Muscle of back (tissue), 11 donors: ENCODE measurements around the gene USP8. TPM values are rescaled to one million over a fixed set of nuclear protein-coding genes. Genes with fewer than 3 reads are reported as not detected.

ENCODE experiments used
- DNase-seq, 3 donors: peaks; one replicate each; pipeline versions ENCODE4 v3.0.0 to v3.0.0-alpha.2; 2013
- polyA plus RNA-seq, 10 donors: library from polyadenylated mRNA; unstranded; fragments of 120-200 nt; gene quantifications; one replicate each; pipeline ENCODE4 v1.2.1, GENCODE V29; 2013; ENCODE audit not compliant: insufficient read length in 10 of 10

Gene USP8
- polyA plus RNA-seq, 10 donors = 26.1 to 40.2 (median 32.9) TPM

- peak in 1 of 3 donors; percentile 44 for DNase-seq
Measured at GRCh38 chr15:50531766-50532165, 107.6 kb downstream of the USP8 start.

- DNase-seq = peak in 2 of 3 donors; percentile 13 to 52
Measured at GRCh38 chr15:50542887-50543210, 118.6 kb downstream of the USP8 start.

GRCh38 chr15:50543556-50543955 lies 119.4 kb downstream of the USP8 start:
- DNase-seq = no peak

GRCh38 chr15:50544368-50544767 lies 120.2 kb downstream of the USP8 start:
- DNase-seq = no peak

- no peak for DNase-seq
Measured at GRCh38 chr15:50546566-50546965, 122.4 kb downstream of the USP8 start, which contains the start of gene USP50. TSS of gene USP50 (minus strand) at chr15:50546666. CDS start at chr15:50546525, 141 bp downstream.

- DNase-seq = no peak
Measured at GRCh38 chr15:50549326-50549725, 125.1 kb downstream of the USP8 start.

GRCh38 chr15:50552238-50552637 lies 128.0 kb downstream of the USP8 start:
- DNase-seq = no peak

GRCh38 chr15:50556642-50557371 lies 132.6 kb downstream of the USP8 start:
- no peak for DNase-seq

- DNase-seq = no peak
Measured at GRCh38 chr15:50558012-50558411, 133.8 kb downstream of the USP8 start.

GRCh38 chr15:50562735-50563640 lies 138.8 kb downstream of the USP8 start:
- DNase-seq = no peak

GRCh38 chr15:50563756-50564155 lies 139.6 kb downstream of the USP8 start:
- DNase-seq = no peak

Other genes with a start within 250 kb of the USP8 start
- under 1 TPM in 7 of 10 donors, not detected in 3; 0.07 to 0.29 (median 0.16) TPM for gene SLC27A2, start 242.2 kb upstream of the USP8 start, polyA plus RNA-seq
- 1 to 10 TPM in 4 of 10 donors, under 1 TPM in 6; 0.14 to 2.9 (median 0.95) TPM for gene HDC, start 158.7 kb upstream of the USP8 start, polyA plus RNA-seq
- 10 to 100 TPM; 14.3 to 20.1 (median 17.7) TPM for gene GABPB1, start 69.2 kb upstream of the USP8 start, polyA plus RNA-seq
- gene USP50, start 122.3 kb downstream of the USP8 start, polyA plus RNA-seq = under 1 TPM in 5 of 10 donors, not detected in 5; 0.23 to 0.82 (median 0.43) TPM